T-helper 17 cell (primary cell): ENCODE results near the gene RPS13. TPM values are rescaled to one million over a fixed set of nuclear protein-coding genes. Genes with fewer than 3 reads are reported as not detected.
"Not testable (repeated sequence)": the region's sequence is repeated elsewhere in the genome, so short reads cannot be mapped to it uniquely, and the experiment has no call there.

ENCODE experiments used
- ATAC-seq: fragments of 150-1000 bp; cut with Tn5 transposase; 2 replicates; pipeline ENCODE4 v1.10.0; 2021; ENCODE audit warnings: mild to moderate bottlenecking, moderate library complexity
- DNase-seq, 3 donors: peaks; one replicate each; pipeline versions ENCODE4 v3.0.0 to v3.0.0-alpha.2; 2020 to 2021
- H3K9me3 ChIP-seq: one replicate; pipeline ENCODE4 v1.7.0; 2013; ENCODE audit warnings: low read length, mild to moderate bottlenecking; ENCODE audit not compliant: control insufficient read depth, poor library complexity, severe bottlenecking
- H3K27ac Mint-ChIP-seq: one replicate; pipeline ENCODE4 v1.8.0; 2022; ENCODE audit warnings: mild to moderate bottlenecking, moderate library complexity, mixed read lengths
- H3K27me3 Mint-ChIP-seq: one replicate; pipeline ENCODE4 v1.8.0; 2022; ENCODE audit warnings: mixed read lengths
- H3K36me3 Mint-ChIP-seq: one replicate; pipeline ENCODE4 v1.8.0; 2022; ENCODE audit warnings: low read depth, mixed read lengths
- H3K4me1 Mint-ChIP-seq: one replicate; pipeline ENCODE4 v1.8.0; 2022; ENCODE audit warnings: mild to moderate bottlenecking, mixed read lengths
- H3K4me3 Mint-ChIP-seq: one replicate; pipeline ENCODE4 v1.8.0; 2022; ENCODE audit warnings: mild to moderate bottlenecking, moderate library complexity, mixed read lengths
- total RNA-seq, 4 donors: library from RNA in 2 of 4; stranded (reverse) in 2 of 4; gene quantifications; one replicate each; pipeline ENCODE4 v1.2.3 and lab custom pipeline; 2022 to 2026

The RPS13 gene
- total RNA-seq, 2 donors from 2014 or later, result 1,528 to 1,561 TPM

GRCh38 chr11:17073370-17074027 lies 4.0 kb downstream of the RPS13 start:
- Mint-ChIP-seq H3K27me3 (no peaks in the 10 kb centered on the region), H3K36me3 (peaks cover 6% of the 10 kb centered on the region)
- no peak for DNase-seq

GRCh38 chr11:17067417-17067816 lies 10.1 kb downstream of the RPS13 start:
- Mint-ChIP-seq H3K36me3 (no peaks in the 10 kb centered on the region), H3K27me3 (no peaks in the 10 kb centered on the region), H3K27ac (peak overlapping the region; percentile 43), H3K4me3 (no peak overlapping the region), H3K4me1 (peaks cover 4% of the 10 kb centered on the region)
- DNase-seq (no peak), ATAC-seq (no peak)
- H3K9me3 ChIP-seq, result no peaks in the 10 kb centered on the region

More at GRCh38 chr11:17073370-17074027, 4.0 kb downstream of the RPS13 start:
- Mint-ChIP-seq H3K4me3 (no peak overlapping the region), H3K27ac (peak overlapping the region; percentile 81), H3K4me1 (peaks cover 30% of the 10 kb centered on the region)
- H3K9me3 ChIP-seq, result peaks cover 3% of the 10 kb centered on the region
- no peak for ATAC-seq

- H3K4me3 Mint-ChIP-seq, result no peak overlapping the region
- peaks cover 4% of the 10 kb centered on the region for H3K4me1 Mint-ChIP-seq
- ATAC-seq, result no peak
- no peaks in the 10 kb centered on the region for H3K9me3 ChIP-seq
- no peak overlapping the region for H3K27ac Mint-ChIP-seq
- no peaks in the 10 kb centered on the region for H3K36me3 Mint-ChIP-seq
- no peaks in the 10 kb centered on the region for H3K27me3 Mint-ChIP-seq
- DNase-seq, result no peak
Observed at GRCh38 chr11:17066691-17067090, 10.8 kb downstream of the RPS13 start.

- H3K4me1 Mint-ChIP-seq, result peaks cover 2% of the 10 kb centered on the region
- no peaks in the 10 kb centered on the region for H3K36me3 Mint-ChIP-seq
- ATAC-seq (peak; percentile 70), DNase-seq (peak in 2 of 3 donors; percentile 16 to 28)
- H3K27me3 Mint-ChIP-seq, result peaks cover 4% of the 10 kb centered on the region
- no peak overlapping the region for H3K4me3 Mint-ChIP-seq
- no peaks in the 10 kb centered on the region for H3K9me3 ChIP-seq
- no peak overlapping the region for H3K27ac Mint-ChIP-seq
Observed at GRCh38 chr11:17063171-17064002, 14.1 kb downstream of the RPS13 start.

- DNase-seq, H3K27me3 Mint-ChIP-seq, H3K4me1 Mint-ChIP-seq, H3K9me3 ChIP-seq, ATAC-seq, H3K36me3 Mint-ChIP-seq, H3K4me3 Mint-ChIP-seq, H3K27ac Mint-ChIP-seq: not testable (repeated sequence)
Observed at GRCh38 chr11:17051146-17051545, 26.3 kb downstream of the RPS13 start.

GRCh38 chr11:17048491-17048890 lies 29.0 kb downstream of the RPS13 start:
- H3K27me3 Mint-ChIP-seq, DNase-seq, H3K27ac Mint-ChIP-seq, H3K4me1 Mint-ChIP-seq, H3K9me3 ChIP-seq, H3K36me3 Mint-ChIP-seq, ATAC-seq, H3K4me3 Mint-ChIP-seq: not testable (repeated sequence)

GRCh38 chr11:17046690-17047089 lies 30.8 kb downstream of the RPS13 start:
- Mint-ChIP-seq H3K36me3 (no peaks in the 10 kb centered on the region), H3K4me3 (no peak overlapping the region), H3K27ac (no peak overlapping the region), H3K4me1 (peaks cover 2% of the 10 kb centered on the region), H3K27me3 (peaks cover 13% of the 10 kb centered on the region)
- DNase-seq (no peak), ATAC-seq (no peak)
- no peaks in the 10 kb centered on the region for H3K9me3 ChIP-seq

- Mint-ChIP-seq H3K27me3 (peaks cover 16% of the 10 kb centered on the region), H3K27ac (no peak overlapping the region), H3K36me3 (peaks cover 2% of the 10 kb centered on the region), H3K4me3 (no peak overlapping the region), H3K4me1 (no peaks in the 10 kb centered on the region)
- no peak for DNase-seq
- no peaks in the 10 kb centered on the region for H3K9me3 ChIP-seq
- ATAC-seq, result no peak
Observed at GRCh38 chr11:17036666-17037658, 40.5 kb downstream of the RPS13 start.

- H3K36me3 Mint-ChIP-seq, ATAC-seq, H3K27me3 Mint-ChIP-seq: not testable (repeated sequence)
Observed at GRCh38 chr11:17034027-17034426, 43.4 kb downstream of the RPS13 start.

GRCh38 chr11:17026487-17027082 lies 50.9 kb downstream of the RPS13 start:
- Mint-ChIP-seq H3K27ac (no peak overlapping the region), H3K4me3 (no peak overlapping the region), H3K36me3 (peaks cover 5% of the 10 kb centered on the region), H3K4me1 (peaks cover 2% of the 10 kb centered on the region), H3K27me3 (peaks cover 5% of the 10 kb centered on the region)
- DNase-seq (no peak), ATAC-seq (no peak)
- no peaks in the 10 kb centered on the region for H3K9me3 ChIP-seq

More at GRCh38 chr11:17034027-17034426, 43.4 kb downstream of the RPS13 start:
- not testable (repeated sequence) for H3K4me3 Mint-ChIP-seq, DNase-seq, H3K27ac Mint-ChIP-seq, H3K9me3 ChIP-seq, H3K4me1 Mint-ChIP-seq

- DNase-seq, result no peak
- Mint-ChIP-seq H3K4me1 (peaks cover 2% of the 10 kb centered on the region), H3K4me3 (no peak overlapping the region), H3K36me3 (peaks cover 7% of the 10 kb centered on the region), H3K27ac (no peak overlapping the region), H3K27me3 (peaks cover 5% of the 10 kb centered on the region)
- ATAC-seq, result no peak
- H3K9me3 ChIP-seq, result no peaks in the 10 kb centered on the region
Observed at GRCh38 chr11:17024924-17025323, 52.5 kb downstream of the RPS13 start.
